ENCODE data around the gene CNGA1.
"Not testable (repeated sequence)": the region's sequence is repeated elsewhere in the genome, so short reads cannot be mapped to it uniquely, and the experiment has no call there.

The CNGA1 gene

DNA sequence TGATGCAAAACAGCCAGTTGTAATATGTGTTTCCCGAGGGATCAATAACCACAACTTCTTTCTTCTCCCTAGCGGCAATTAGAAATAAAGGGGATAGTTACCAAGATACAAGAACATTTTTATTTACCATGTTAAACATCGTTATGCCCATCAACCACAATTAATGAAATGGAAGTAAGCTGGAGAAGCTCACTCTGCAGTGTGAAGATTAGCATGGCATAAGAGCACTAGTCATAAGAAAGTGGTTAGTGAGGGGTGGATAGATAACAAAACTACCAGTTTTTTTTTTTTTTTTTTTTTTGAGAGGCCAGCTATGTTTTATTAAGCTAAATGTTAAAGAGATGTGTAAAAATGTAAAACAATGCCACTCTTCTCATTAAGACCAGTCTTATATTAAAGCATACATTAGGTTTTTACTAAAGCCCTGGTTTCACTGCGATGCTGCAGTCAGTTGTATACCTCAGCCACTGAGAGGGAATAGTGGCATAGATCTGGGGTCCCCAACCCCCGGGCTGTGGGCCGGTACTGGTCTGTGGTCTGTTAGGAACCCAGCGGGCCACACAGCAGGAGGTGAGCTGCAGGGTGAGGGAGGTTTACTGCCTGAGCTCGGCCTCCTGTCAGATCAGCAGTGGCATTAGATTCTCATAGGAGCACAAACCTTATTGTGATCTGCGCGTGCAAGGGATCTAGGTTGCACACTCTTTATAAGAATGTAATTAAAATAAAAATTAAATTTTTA is 74.2 kb downstream of the CNGA1 start:
- H3K27me3 ChIP-seq (ENCODE audit: control insufficient read depth in 2 of 2, insufficient read depth in 2 of 2, low read length in 2 of 2) = no peaks in the 10 kb centered on the region
- H3K4me1 ChIP-seq (ENCODE audit: control insufficient read depth in 2 of 2, insufficient read depth in 2 of 2, low read length in 2 of 2) = no peaks in the 10 kb centered on the region
- no peaks in the 10 kb centered on the region for H3K36me3 ChIP-seq (ENCODE audit: control insufficient read depth in 2 of 2, insufficient read depth in 2 of 2, low read length in 2 of 2)
- no peak overlapping the region for H3K4me3 ChIP-seq (ENCODE audit: low read length in 2 of 2)
- H3K9ac ChIP-seq (ENCODE audit: low read depth in 1 of 2, low read length in 2 of 2) = no peak overlapping the region
- no peak overlapping the region for H3K27ac ChIP-seq (ENCODE audit: low read depth in 2 of 2, low read length in 2 of 2)
- H3K9me3 ChIP-seq (ENCODE audit: control insufficient read depth in 2 of 2, low read length in 2 of 2) = no peaks in the 10 kb centered on the region

DNA sequence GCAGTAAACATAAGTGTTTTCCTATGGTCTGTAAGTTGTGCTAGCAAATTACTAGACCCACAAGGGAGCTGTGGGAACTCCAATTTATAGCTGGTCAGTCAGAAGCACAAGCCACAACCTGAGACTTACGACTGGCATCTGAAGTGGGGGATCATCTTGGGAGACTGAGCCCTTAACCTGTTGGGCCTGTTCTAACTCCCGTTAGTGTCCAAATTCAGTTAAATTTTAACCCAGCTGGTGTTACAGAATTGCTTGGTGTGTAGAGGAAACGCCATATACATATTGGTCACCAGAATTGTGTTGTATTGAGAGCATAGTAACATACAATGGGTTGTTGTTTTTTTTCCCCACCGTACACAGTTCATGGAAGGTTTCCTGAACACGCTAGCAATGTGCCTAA is 77.0 kb downstream of the CNGA1 start:
- no peaks in the 10 kb centered on the region for H3K27me3 ChIP-seq (ENCODE audit: control insufficient read depth in 2 of 2, insufficient read depth in 2 of 2, low read length in 2 of 2)
- no peak overlapping the region for H3K4me3 ChIP-seq (ENCODE audit: low read length in 2 of 2)
- no peak overlapping the region for H3K27ac ChIP-seq (ENCODE audit: low read depth in 2 of 2, low read length in 2 of 2)
- H3K36me3 ChIP-seq (ENCODE audit: control insufficient read depth in 2 of 2, insufficient read depth in 2 of 2, low read length in 2 of 2) = no peaks in the 10 kb centered on the region
- no peaks in the 10 kb centered on the region for H3K4me1 ChIP-seq (ENCODE audit: control insufficient read depth in 2 of 2, insufficient read depth in 2 of 2, low read length in 2 of 2)
- no peak overlapping the region for H3K9ac ChIP-seq (ENCODE audit: low read depth in 1 of 2, low read length in 2 of 2)
- no peaks in the 10 kb centered on the region for H3K9me3 ChIP-seq (ENCODE audit: control insufficient read depth in 2 of 2, low read length in 2 of 2)

DNA sequence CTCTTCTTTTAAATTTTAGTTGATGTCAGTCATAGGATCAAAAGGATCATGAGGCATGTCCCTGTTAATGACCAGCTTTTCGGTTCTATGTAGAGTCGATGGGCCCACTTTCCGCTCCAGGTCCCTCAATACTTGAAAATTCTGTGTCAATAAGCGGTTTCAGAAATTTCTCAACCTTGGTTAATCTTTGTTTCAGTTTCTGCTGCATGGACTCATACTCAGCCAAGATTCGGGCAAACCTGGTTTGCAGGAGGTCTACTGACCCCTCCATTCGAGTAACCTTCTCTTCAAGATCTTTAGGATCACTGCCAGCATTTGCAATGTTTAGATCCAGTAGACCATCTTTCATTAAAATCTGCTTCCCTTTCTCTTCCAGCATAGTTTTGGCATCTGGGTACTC is 80.1 kb downstream of the CNGA1 start:
- Histone ChIP-seq H3K27me3 (ENCODE audit: control insufficient read depth in 2 of 2, insufficient read depth in 2 of 2, low read length in 2 of 2) (no peaks in the 10 kb centered on the region), H3K9me3 (ENCODE audit: control insufficient read depth in 2 of 2, low read length in 2 of 2) (no peaks in the 10 kb centered on the region), H3K4me1 (ENCODE audit: control insufficient read depth in 2 of 2, insufficient read depth in 2 of 2, low read length in 2 of 2) (no peaks in the 10 kb centered on the region), H3K36me3 (ENCODE audit: control insufficient read depth in 2 of 2, insufficient read depth in 2 of 2, low read length in 2 of 2) (no peaks in the 10 kb centered on the region), H3K4me3 (ENCODE audit: low read length in 2 of 2) (no peak overlapping the region), H3K27ac (ENCODE audit: low read depth in 2 of 2, low read length in 2 of 2) (no peak overlapping the region), H3K9ac (ENCODE audit: low read depth in 1 of 2, low read length in 2 of 2) (no peak overlapping the region)

DNA sequence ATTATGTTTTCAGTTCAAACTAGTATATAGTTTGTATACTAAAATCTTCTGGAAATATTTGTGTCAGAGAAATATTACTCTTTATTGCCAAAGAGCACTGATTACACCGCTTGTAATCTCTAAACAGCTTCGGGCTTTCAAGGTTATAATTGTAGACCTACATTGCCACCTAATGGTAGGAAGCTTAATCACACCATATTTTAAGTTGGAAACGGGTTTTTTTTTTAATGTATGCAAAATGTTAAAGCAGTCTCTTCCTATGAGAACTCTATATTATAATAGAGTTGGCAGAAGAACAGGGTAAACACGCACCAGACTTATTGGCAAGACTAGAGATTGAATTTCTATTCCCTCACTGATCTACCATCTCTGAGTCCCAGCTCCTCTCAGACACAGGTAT is 82.6 kb downstream of the CNGA1 start:
- Histone ChIP-seq H3K27ac (ENCODE audit: low read depth in 2 of 2, low read length in 2 of 2) (no peak overlapping the region), H3K9me3 (ENCODE audit: control insufficient read depth in 2 of 2, low read length in 2 of 2) (no peaks in the 10 kb centered on the region), H3K4me1 (ENCODE audit: control insufficient read depth in 2 of 2, insufficient read depth in 2 of 2, low read length in 2 of 2) (no peaks in the 10 kb centered on the region)

DNA sequence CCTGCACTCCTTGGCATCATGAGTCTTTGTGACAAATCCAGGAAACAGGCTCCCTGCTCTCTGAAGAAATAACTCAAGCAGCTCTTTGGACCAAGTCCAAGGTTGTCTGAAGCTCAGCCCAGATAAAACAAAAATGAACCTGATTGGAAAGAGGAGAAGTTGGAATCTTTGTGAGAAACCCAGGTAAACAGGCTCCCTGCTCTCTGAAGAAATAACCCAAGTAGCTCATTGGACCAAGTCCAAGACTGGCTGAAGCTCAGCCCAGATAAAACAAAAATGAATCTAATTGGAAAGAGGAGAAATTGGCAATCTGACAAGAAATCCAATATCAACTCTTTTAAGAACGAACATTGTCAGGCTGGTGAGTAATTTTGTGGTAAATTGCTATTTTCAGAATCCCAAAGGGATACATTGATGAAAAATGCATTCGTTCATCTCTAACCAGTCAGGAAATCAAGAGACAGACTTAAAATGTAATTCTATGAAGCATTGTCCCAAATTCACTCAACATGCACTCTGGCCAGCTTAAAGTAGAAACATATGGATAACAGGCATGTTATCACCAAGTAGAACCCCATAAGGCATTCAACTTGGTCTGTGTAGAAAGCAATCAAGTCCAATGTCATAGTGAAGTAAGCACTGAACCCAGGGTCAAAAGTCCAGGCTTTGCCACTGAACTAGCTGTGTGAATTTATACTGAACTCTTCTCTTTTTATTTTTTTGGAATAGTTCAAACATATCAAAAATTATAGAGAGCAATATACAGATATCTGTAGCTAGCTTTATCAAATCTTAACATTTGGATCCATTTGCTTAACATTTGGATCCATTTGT is 85.3 kb downstream of the CNGA1 start:
- no peak overlapping the region for H3K9ac ChIP-seq (ENCODE audit: low read depth in 1 of 2, low read length in 2 of 2)
- H3K4me3 ChIP-seq (ENCODE audit: low read length in 2 of 2) = no peak overlapping the region
- H3K36me3 ChIP-seq (ENCODE audit: control insufficient read depth in 2 of 2, insufficient read depth in 2 of 2, low read length in 2 of 2) = no peaks in the 10 kb centered on the region
- H3K27ac ChIP-seq (ENCODE audit: low read depth in 2 of 2, low read length in 2 of 2) = no peak overlapping the region
- H3K4me1 ChIP-seq (ENCODE audit: control insufficient read depth in 2 of 2, insufficient read depth in 2 of 2, low read length in 2 of 2) = peaks cover 0 to 4% of the 10 kb centered on the region in 2 donors
- H3K9me3 ChIP-seq (ENCODE audit: control insufficient read depth in 2 of 2, low read length in 2 of 2) = no peaks in the 10 kb centered on the region
- H3K27me3 ChIP-seq (ENCODE audit: control insufficient read depth in 2 of 2, insufficient read depth in 2 of 2, low read length in 2 of 2) = no peaks in the 10 kb centered on the region

More for the DNA sequence above, 82.6 kb downstream of the CNGA1 start:
- no peaks in the 10 kb centered on the region for H3K36me3 ChIP-seq (ENCODE audit: control insufficient read depth in 2 of 2, insufficient read depth in 2 of 2, low read length in 2 of 2)
- no peak overlapping the region for H3K9ac ChIP-seq (ENCODE audit: low read depth in 1 of 2, low read length in 2 of 2)
- no peaks in the 10 kb centered on the region for H3K27me3 ChIP-seq (ENCODE audit: control insufficient read depth in 2 of 2, insufficient read depth in 2 of 2, low read length in 2 of 2)
- H3K4me3 ChIP-seq (ENCODE audit: low read length in 2 of 2) = no peak overlapping the region

DNA sequence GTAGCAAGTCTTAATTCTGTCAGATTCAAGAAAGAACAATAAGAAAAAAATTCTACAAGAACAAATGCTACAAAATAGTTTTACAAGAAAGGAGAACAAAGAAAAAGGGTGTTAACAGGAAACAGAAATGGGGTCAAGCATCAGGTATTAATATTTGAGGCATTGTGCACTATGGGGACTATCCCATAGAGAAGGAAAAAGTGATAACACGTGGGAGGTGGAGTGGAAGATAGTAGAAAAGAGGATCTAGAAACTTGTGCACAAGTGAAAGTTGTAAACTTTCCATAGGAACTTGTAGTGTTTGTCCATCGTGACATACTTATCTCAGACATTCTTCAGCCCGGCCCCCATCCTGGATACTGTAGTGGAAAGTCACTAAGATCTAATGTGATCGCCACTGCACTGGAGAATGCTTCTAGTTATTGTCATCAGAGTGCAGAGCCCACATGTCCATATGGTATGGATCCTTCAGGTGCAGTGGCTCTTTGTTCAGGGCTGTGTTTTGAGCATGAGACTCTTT is 86.7 kb downstream of the CNGA1 start:
- H3K9me3 ChIP-seq (ENCODE audit: control insufficient read depth in 2 of 2, low read length in 2 of 2) = no peaks in the 10 kb centered on the region
- H3K9ac ChIP-seq (ENCODE audit: low read depth in 1 of 2, low read length in 2 of 2) = no peak overlapping the region
- no peaks in the 10 kb centered on the region for H3K36me3 ChIP-seq (ENCODE audit: control insufficient read depth in 2 of 2, insufficient read depth in 2 of 2, low read length in 2 of 2)
- H3K27me3 ChIP-seq (ENCODE audit: control insufficient read depth in 2 of 2, insufficient read depth in 2 of 2, low read length in 2 of 2) = no peaks in the 10 kb centered on the region
- no peak overlapping the region for H3K4me3 ChIP-seq (ENCODE audit: low read length in 2 of 2)
- no peak overlapping the region for H3K27ac ChIP-seq (ENCODE audit: low read depth in 2 of 2, low read length in 2 of 2)
- H3K4me1 ChIP-seq (ENCODE audit: control insufficient read depth in 2 of 2, insufficient read depth in 2 of 2, low read length in 2 of 2) = peaks cover 0 to 4% of the 10 kb centered on the region in 2 donors

DNA sequence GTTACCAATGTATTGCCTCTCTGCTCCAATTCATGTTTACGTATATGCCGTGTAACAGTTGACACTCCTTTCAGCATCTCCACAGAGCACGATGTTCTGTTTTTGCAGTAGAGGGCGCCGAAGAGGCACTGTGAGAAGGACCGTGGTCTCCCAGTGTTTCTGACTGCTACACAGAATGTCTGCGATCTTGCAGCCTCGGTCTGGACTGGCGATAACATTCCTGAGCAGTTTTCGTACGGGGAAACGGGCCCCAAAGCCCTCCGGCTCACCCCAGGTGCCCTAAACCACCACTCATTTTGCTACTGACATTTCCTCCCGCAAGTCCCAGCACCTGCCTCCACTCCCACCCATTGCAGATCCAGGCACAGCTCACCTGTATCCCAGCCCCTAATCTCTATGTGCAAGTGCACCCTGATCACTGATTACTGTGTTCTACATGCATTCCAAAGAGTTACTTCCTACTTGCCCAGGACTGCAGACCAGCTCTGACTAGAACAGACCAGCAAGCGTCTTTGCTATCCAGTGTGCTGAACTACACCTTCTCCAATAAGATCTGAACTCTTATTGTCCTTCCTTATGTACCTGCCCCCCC is 89.7 kb downstream of the CNGA1 start:
- Histone ChIP-seq H3K27me3 (ENCODE audit: control insufficient read depth in 2 of 2, insufficient read depth in 2 of 2, low read length in 2 of 2) (no peaks in the 10 kb centered on the region), H3K9ac (ENCODE audit: low read depth in 1 of 2, low read length in 2 of 2) (no peak overlapping the region), H3K4me3 (ENCODE audit: low read length in 2 of 2) (peak overlapping the region; percentile 43 to 74), H3K27ac (ENCODE audit: low read depth in 2 of 2, low read length in 2 of 2) (no peak overlapping the region), H3K36me3 (ENCODE audit: control insufficient read depth in 2 of 2, insufficient read depth in 2 of 2, low read length in 2 of 2) (no peaks in the 10 kb centered on the region), H3K9me3 (ENCODE audit: control insufficient read depth in 2 of 2, low read length in 2 of 2) (no peaks in the 10 kb centered on the region), H3K4me1 (ENCODE audit: control insufficient read depth in 2 of 2, insufficient read depth in 2 of 2, low read length in 2 of 2) (peaks cover 0 to 4% of the 10 kb centered on the region in 2 donors)

DNA sequence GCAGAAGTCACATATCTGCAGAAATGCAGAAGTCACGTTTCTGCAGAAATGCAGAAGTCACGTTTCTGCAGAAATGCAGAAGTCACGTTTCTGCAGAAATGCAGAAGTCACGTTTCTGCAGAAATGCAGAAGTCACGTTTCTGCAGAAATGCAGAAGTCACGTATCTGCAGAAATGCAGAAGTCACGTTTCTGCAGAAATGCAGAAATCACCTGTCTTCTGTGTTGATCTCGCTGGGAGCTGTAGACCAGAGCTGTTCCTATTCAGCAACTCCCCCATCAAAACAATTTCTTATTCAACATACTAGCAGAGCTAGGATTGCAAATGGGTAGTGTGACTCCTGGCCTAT is 93.2 kb downstream of the CNGA1 start:
- not testable (repeated sequence) for H3K9ac ChIP-seq (ENCODE audit: low read depth in 1 of 2, low read length in 2 of 2); H3K4me1 ChIP-seq (ENCODE audit: control insufficient read depth in 2 of 2, insufficient read depth in 2 of 2, low read length in 2 of 2); H3K36me3 ChIP-seq (ENCODE audit: control insufficient read depth in 2 of 2, insufficient read depth in 2 of 2, low read length in 2 of 2); H3K9me3 ChIP-seq (ENCODE audit: control insufficient read depth in 2 of 2, low read length in 2 of 2); H3K27me3 ChIP-seq (ENCODE audit: control insufficient read depth in 2 of 2, insufficient read depth in 2 of 2, low read length in 2 of 2); H3K27ac ChIP-seq (ENCODE audit: low read depth in 2 of 2, low read length in 2 of 2); H3K4me3 ChIP-seq (ENCODE audit: low read length in 2 of 2)

DNA sequence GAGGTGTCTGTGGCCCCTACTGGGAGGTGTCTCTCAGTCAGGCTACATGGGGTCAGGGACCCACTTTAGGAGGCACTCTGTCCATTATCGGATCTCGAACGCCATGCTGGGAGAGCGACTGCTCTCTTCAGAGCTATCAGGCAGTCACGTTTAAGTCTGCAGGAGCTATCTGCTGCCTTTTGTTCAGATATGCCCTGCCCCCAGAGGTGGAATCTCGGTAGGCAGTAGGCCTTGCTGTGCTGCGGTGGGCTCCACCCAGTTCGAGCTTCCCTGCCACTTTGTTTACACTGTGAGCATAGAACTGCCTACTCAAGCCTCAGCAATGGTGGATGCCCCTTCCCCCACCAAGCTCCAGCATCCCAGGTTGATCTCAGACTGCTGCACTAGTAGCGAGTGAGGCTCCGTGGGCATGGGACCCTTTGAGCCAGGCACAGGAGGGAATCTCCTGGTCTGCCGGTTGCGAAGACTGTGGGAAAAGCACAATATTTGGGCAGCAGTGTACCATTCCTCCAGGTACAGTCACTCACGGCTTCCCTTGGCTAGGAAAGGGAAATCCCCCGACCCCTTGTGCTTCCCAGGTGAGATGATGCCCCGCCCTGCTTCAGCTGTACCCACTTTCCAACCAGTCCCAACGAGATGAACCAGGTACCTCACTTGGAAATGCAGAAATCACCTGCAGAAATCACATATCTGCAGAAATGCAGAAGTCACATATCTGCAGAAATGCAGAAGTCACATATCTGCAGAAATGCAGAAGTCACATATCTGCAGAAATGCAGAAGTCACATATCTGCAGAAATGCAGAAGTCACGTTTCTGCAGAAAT is 93.8 kb downstream of the CNGA1 start:
- not testable (repeated sequence) for H3K9me3 ChIP-seq (ENCODE audit: control insufficient read depth in 2 of 2, low read length in 2 of 2); H3K4me3 ChIP-seq (ENCODE audit: low read length in 2 of 2); H3K4me1 ChIP-seq (ENCODE audit: control insufficient read depth in 2 of 2, insufficient read depth in 2 of 2, low read length in 2 of 2); H3K9ac ChIP-seq (ENCODE audit: low read depth in 1 of 2, low read length in 2 of 2); H3K27ac ChIP-seq (ENCODE audit: low read depth in 2 of 2, low read length in 2 of 2); H3K27me3 ChIP-seq (ENCODE audit: control insufficient read depth in 2 of 2, insufficient read depth in 2 of 2, low read length in 2 of 2); H3K36me3 ChIP-seq (ENCODE audit: control insufficient read depth in 2 of 2, insufficient read depth in 2 of 2, low read length in 2 of 2)

All from mucosa of rectum (tissue), 2 donors.